Liver (tissue), 3 donors: ENCODE results near the gene KLRF1.

Source experiments
- GABPA ChIP-seq, 2 donors: IDR thresholded peaks in 1 of 2; conservative IDR thresholded peaks in 1 of 2; 2 replicates each; pipeline ENCODE4 v1.6.1; 2016; ENCODE audit warnings: antibody characterized with exemption in 2 of 2, mild to moderate bottlenecking in 1 of 2, moderate library complexity in 1 of 2
- TAF1 ChIP-seq: conservative IDR thresholded peaks from 2 replicates; pipeline ENCODE4 v1.6.1; 2016; ENCODE audit warnings: antibody characterized with exemption, mild to moderate bottlenecking
- TF ChIP-seq, protein P1 (sequence below): IDR thresholded peaks from 2 replicates; pipeline ENCODE4 v1.6.1; 2016; ENCODE audit warnings: antibody characterized with exemption
- TF ChIP-seq, protein P2 (sequence below): IDR thresholded peaks from 2 replicates; pipeline ENCODE4 v1.6.1; 2016; ENCODE audit warnings: antibody characterized with exemption, mild to moderate bottlenecking
- TF ChIP-seq, protein P3 (sequence below): fragments of 150-350 bp; IDR thresholded peaks from 2 replicates; pipeline ENCODE4 v1.5.1; 2017; ENCODE audit warnings: improper control_type of control experiment, low read depth, low read length; ENCODE audit not compliant: missing input control
- TF ChIP-seq, protein P4 (sequence below): IDR thresholded peaks from 2 replicates; pipeline ENCODE4 v1.6.1; 2016; ENCODE audit warnings: antibody characterized with exemption
- donor health status: healthy.
- donor health status: healthy.

DNA sequence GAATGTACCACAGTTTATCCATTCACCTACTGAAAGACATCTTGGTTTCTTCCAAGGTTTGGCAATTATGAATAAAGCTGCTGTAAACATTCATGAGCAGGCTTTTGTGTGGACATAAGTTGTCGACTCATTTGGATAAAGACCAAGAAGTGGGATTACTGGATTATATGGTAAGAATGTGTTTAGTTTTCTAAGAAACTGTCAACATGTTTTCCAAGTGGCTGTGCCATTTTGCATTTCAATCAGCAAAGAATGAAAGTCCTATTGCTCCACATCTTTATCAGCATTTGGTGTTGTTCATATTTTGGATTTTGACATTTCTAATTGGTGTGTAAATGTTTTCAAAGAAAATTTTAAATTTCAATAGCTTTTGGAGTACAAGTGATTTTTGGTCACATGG, 27.3 kb upstream of the KLRF1 start:
- TF ChIP-seq, protein P1, sequence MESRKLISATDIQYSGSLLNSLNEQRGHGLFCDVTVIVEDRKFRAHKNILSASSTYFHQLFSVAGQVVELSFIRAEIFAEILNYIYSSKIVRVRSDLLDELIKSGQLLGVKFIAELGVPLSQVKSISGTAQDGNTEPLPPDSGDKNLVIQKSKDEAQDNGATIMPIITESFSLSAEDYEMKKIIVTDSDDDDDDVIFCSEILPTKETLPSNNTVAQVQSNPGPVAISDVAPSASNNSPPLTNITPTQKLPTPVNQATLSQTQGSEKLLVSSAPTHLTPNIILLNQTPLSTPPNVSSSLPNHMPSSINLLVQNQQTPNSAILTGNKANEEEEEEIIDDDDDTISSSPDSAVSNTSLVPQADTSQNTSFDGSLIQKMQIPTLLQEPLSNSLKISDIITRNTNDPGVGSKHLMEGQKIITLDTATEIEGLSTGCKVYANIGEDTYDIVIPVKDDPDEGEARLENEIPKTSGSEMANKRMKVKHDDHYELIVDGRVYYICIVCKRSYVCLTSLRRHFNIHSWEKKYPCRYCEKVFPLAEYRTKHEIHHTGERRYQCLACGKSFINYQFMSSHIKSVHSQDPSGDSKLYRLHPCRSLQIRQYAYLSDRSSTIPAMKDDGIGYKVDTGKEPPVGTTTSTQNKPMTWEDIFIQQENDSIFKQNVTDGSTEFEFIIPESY: no peak
- TF ChIP-seq GABPA (IDR thresholded peaks at IDR 0.05 in 1 of 2, conservative IDR thresholded peaks at IDR 0.05 in 1 of 2) (no peak), TAF1 (no peak)
- TF ChIP-seq, protein P2, sequence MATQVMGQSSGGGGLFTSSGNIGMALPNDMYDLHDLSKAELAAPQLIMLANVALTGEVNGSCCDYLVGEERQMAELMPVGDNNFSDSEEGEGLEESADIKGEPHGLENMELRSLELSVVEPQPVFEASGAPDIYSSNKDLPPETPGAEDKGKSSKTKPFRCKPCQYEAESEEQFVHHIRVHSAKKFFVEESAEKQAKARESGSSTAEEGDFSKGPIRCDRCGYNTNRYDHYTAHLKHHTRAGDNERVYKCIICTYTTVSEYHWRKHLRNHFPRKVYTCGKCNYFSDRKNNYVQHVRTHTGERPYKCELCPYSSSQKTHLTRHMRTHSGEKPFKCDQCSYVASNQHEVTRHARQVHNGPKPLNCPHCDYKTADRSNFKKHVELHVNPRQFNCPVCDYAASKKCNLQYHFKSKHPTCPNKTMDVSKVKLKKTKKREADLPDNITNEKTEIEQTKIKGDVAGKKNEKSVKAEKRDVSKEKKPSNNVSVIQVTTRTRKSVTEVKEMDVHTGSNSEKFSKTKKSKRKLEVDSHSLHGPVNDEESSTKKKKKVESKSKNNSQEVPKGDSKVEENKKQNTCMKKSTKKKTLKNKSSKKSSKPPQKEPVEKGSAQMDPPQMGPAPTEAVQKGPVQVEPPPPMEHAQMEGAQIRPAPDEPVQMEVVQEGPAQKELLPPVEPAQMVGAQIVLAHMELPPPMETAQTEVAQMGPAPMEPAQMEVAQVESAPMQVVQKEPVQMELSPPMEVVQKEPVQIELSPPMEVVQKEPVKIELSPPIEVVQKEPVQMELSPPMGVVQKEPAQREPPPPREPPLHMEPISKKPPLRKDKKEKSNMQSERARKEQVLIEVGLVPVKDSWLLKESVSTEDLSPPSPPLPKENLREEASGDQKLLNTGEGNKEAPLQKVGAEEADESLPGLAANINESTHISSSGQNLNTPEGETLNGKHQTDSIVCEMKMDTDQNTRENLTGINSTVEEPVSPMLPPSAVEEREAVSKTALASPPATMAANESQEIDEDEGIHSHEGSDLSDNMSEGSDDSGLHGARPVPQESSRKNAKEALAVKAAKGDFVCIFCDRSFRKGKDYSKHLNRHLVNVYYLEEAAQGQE: no peak
- TF ChIP-seq, protein P3, sequence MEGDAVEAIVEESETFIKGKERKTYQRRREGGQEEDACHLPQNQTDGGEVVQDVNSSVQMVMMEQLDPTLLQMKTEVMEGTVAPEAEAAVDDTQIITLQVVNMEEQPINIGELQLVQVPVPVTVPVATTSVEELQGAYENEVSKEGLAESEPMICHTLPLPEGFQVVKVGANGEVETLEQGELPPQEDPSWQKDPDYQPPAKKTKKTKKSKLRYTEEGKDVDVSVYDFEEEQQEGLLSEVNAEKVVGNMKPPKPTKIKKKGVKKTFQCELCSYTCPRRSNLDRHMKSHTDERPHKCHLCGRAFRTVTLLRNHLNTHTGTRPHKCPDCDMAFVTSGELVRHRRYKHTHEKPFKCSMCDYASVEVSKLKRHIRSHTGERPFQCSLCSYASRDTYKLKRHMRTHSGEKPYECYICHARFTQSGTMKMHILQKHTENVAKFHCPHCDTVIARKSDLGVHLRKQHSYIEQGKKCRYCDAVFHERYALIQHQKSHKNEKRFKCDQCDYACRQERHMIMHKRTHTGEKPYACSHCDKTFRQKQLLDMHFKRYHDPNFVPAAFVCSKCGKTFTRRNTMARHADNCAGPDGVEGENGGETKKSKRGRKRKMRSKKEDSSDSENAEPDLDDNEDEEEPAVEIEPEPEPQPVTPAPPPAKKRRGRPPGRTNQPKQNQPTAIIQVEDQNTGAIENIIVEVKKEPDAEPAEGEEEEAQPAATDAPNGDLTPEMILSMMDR: no peak
- TF ChIP-seq, protein P4, sequence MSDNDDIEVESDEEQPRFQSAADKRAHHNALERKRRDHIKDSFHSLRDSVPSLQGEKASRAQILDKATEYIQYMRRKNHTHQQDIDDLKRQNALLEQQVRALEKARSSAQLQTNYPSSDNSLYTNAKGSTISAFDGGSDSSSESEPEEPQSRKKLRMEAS: no peak
